ENCODE results near the gene EFNB2.

DNA sequence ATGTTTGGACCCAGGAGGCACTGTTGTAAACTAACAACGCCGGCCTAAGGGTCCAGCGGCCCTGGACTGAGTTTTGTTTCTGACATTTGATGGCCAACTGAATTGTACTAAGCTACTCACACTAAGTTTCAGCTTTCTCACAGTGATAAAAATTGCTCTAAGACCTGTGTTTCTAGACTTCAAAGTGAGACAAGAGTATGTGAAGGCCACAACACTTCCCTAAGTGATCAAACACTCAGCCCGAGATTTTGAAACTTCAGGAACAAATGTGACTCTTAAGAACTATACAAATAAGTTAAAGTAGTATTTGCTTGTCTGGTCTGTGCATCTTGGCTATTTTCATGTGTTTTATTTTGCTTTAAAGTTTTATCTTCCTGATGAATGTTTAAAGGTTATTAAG is 30.2 kb downstream of the EFNB2 start:
- TF ChIP-seq, protein P1, sequence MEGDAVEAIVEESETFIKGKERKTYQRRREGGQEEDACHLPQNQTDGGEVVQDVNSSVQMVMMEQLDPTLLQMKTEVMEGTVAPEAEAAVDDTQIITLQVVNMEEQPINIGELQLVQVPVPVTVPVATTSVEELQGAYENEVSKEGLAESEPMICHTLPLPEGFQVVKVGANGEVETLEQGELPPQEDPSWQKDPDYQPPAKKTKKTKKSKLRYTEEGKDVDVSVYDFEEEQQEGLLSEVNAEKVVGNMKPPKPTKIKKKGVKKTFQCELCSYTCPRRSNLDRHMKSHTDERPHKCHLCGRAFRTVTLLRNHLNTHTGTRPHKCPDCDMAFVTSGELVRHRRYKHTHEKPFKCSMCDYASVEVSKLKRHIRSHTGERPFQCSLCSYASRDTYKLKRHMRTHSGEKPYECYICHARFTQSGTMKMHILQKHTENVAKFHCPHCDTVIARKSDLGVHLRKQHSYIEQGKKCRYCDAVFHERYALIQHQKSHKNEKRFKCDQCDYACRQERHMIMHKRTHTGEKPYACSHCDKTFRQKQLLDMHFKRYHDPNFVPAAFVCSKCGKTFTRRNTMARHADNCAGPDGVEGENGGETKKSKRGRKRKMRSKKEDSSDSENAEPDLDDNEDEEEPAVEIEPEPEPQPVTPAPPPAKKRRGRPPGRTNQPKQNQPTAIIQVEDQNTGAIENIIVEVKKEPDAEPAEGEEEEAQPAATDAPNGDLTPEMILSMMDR (conservative IDR thresholded peaks at IDR 0.05; ENCODE audit: low read depth, low read length) = no peak
- no peak for TF ChIP-seq EZH2 (IDR thresholded peaks at IDR 0.05; ENCODE audit: low read length, unreplicated experiment)
- TF ChIP-seq EZH2phosphoT487 (IDR thresholded peaks at IDR 0.05; ENCODE audit: borderline replicate concordance, low read length) = no peak
